Panc1 (cell line): ENCODE data around the gene CRYBG1. TPM values are rescaled to one million over a fixed set of nuclear protein-coding genes. Genes with fewer than 3 reads are reported as not detected.

Source experiments
- ATAC-seq: fragments of 200-7000 bp; cut with Tn5 transposase; 2 replicates; pipeline ENCODE4 v1.9.1; 2020; ENCODE audit warnings: mild to moderate bottlenecking, moderate library complexity
- BruUV-seq: library from RNA; stranded (reverse); fragments of 400-500 nt; replicated peaks from 2 replicates; lab custom pipeline; 2021; lab: Mats Ljungman, UMichigan
- CTCF ChIA-PET: fragments of 300-600 bp; sonication (Branson Sonifier 250); formaldehyde crosslinking; loops from one replicate; lab custom pipeline; 2022; ENCODE audit warnings: antibody characterized with exemption; lab: Charles Lee
- POLR2A ChIA-PET: fragments of 300-600 bp; sonication (Branson Sonifier 250); formaldehyde crosslinking; loops from one replicate; lab custom pipeline; 2022; ENCODE audit warnings: antibody characterized with exemption; lab: Charles Lee
- DNase-seq: peaks from one replicate; pipeline ENCODE4 v3.0.0-alpha.2; 2010; ENCODE audit warnings: low read depth, low spot score
- H3K27ac ChIP-seq: 2 replicates; pipeline ENCODE4 v1.5.1; 2011; ENCODE audit warnings: mild to moderate bottlenecking, low read length, inconsistent platforms
- H3K27me3 ChIP-seq: fragments of 200-500 bp; sonication (Bioruptor generic); 2 replicates; pipeline ENCODE4 v1.6.0; 2014; ENCODE audit warnings: low read length, inconsistent platforms; ENCODE audit not compliant: control insufficient read depth, insufficient read depth
- H3K36me3 ChIP-seq: fragments of 200-500 bp; sonication (Bioruptor generic); 2 replicates; pipeline ENCODE4 v1.5.1; 2014; ENCODE audit warnings: inconsistent platforms, mild to moderate bottlenecking, low read length, moderate library complexity; ENCODE audit not compliant: control insufficient read depth, insufficient read depth
- H3K4me1 ChIP-seq: 2 replicates; pipeline ENCODE4 v1.5.1; 2011; ENCODE audit warnings: inconsistent platforms, mild to moderate bottlenecking, low read length, moderate library complexity; ENCODE audit not compliant: control insufficient read depth, insufficient read depth
- H3K4me3 ChIP-seq, 2 experiments: 2 replicates each; pipeline ENCODE4 v1.5.1; 2011 to 2012; ENCODE audit warnings: low read depth in 2 of 2, low read length in 2 of 2, mild to moderate bottlenecking in 2 of 2, inconsistent platforms in 1 of 2, moderate library complexity in 1 of 2
- H3K9me3 ChIP-seq: fragments of 200-500 bp; sonication (Bioruptor generic); 2 replicates; pipeline ENCODE4 v1.5.1; 2014; ENCODE audit warnings: low read depth, mild to moderate bottlenecking, inconsistent platforms, low read length, moderate library complexity; ENCODE audit not compliant: control insufficient read depth, insufficient read depth
- POLR2AphosphoS5 ChIP-seq: IDR thresholded peaks from 2 replicates; pipeline ENCODE4 v1.6.1; 2012; ENCODE audit warnings: mild to moderate bottlenecking, low read depth, low read length, moderate library complexity
- SIN3A ChIP-seq: IDR thresholded peaks from 2 replicates; pipeline ENCODE4 v1.6.1; 2012; ENCODE audit warnings: low read depth, mild to moderate bottlenecking, low read length, moderate library complexity, borderline replicate concordance; ENCODE audit not compliant: insufficient read depth
- TCF7L2 ChIP-seq: IDR thresholded peaks from 2 replicates; pipeline ENCODE4 v1.6.1; 2011; ENCODE audit warnings: mild to moderate bottlenecking, low read depth, low read length, inconsistent platforms
- in situ Hi-C: cut with HindIII; loops from 2 replicates; pipeline ENCODE4 v1.10.0; 2016; ENCODE audit warnings: low sequenced_read_pairs, low pct_unique_long_range_greater_than_20kb
- intact Hi-C: fragments of 100-400 bp; cut with micrococcal nuclease; formaldehyde crosslinking; loops from one replicate; pipeline ENCODE4 v1.10.0; 2022; ENCODE audit not compliant: unreplicated experiment
- total RNA-seq: library from RNA; stranded (reverse); gene quantifications from one replicate; pipeline ENCODE4 v1.2.1, GENCODE V29; 2021; ENCODE audit not compliant: unreplicated experiment
- TF ChIP-seq, protein P1 (sequence below): fragments of 450-650 bp; IDR thresholded peaks from 2 replicates; pipeline ENCODE4 v1.5.1; 2017; ENCODE audit warnings: mild to moderate bottlenecking
- TF ChIP-seq, protein P2 (sequence below), 2 experiments: IDR thresholded peaks; 2 replicates each; pipeline ENCODE4 v1.6.1; 2011 to 2012; ENCODE audit warnings: low read depth in 2 of 2, control low read depth in 1 of 2, low read length in 1 of 2, mild to moderate bottlenecking in 1 of 2, moderate library complexity in 1 of 2; ENCODE audit not compliant: insufficient read depth in 1 of 2

Gene CRYBG1
- total RNA-seq, 1 experiment from 2014 or later, result 32.3 TPM

DNA sequence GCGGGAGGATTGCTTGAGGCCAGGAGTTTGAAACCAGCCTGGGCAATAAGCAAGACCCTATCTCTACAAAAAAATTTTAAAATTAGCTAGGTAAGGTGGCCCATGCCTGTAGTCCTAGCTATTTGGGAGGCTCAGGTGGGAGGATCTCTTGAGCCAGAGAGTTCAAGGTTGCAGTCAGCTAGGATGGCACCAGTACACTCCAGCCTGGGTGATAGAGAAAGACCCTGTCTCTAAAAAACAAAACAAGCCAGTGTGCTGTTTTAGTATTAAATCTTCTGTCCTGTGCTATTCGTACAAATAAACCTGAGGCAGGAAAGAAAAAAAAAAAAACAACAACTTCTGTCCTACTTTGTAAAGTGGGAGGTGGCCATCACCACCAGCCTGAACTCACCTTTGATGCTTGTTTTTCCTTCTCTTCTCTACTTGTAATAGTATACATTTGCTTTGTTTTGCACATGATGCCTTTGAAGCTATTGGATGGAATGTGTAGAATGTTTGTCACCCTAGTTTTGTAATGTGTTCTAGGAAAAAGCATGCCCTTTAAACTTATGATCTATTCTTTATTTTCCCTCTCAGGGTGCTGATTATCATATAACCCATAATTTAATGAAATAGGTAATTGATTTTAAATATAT is 102.5 kb downstream of the CRYBG1 start:
- no peaks in the 10 kb centered on the region for H3K36me3 ChIP-seq
- H3K27me3 ChIP-seq, result peaks cover 9% of the 10 kb centered on the region; the same call in 1 of the 2 replicates
- H3K4me1 ChIP-seq, result no peaks in the 10 kb centered on the region
- TF ChIP-seq, protein P1, sequence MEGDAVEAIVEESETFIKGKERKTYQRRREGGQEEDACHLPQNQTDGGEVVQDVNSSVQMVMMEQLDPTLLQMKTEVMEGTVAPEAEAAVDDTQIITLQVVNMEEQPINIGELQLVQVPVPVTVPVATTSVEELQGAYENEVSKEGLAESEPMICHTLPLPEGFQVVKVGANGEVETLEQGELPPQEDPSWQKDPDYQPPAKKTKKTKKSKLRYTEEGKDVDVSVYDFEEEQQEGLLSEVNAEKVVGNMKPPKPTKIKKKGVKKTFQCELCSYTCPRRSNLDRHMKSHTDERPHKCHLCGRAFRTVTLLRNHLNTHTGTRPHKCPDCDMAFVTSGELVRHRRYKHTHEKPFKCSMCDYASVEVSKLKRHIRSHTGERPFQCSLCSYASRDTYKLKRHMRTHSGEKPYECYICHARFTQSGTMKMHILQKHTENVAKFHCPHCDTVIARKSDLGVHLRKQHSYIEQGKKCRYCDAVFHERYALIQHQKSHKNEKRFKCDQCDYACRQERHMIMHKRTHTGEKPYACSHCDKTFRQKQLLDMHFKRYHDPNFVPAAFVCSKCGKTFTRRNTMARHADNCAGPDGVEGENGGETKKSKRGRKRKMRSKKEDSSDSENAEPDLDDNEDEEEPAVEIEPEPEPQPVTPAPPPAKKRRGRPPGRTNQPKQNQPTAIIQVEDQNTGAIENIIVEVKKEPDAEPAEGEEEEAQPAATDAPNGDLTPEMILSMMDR, result no peak
- no peak for TF ChIP-seq SIN3A
- TF ChIP-seq TCF7L2, result no peak
- TF ChIP-seq, protein P2, sequence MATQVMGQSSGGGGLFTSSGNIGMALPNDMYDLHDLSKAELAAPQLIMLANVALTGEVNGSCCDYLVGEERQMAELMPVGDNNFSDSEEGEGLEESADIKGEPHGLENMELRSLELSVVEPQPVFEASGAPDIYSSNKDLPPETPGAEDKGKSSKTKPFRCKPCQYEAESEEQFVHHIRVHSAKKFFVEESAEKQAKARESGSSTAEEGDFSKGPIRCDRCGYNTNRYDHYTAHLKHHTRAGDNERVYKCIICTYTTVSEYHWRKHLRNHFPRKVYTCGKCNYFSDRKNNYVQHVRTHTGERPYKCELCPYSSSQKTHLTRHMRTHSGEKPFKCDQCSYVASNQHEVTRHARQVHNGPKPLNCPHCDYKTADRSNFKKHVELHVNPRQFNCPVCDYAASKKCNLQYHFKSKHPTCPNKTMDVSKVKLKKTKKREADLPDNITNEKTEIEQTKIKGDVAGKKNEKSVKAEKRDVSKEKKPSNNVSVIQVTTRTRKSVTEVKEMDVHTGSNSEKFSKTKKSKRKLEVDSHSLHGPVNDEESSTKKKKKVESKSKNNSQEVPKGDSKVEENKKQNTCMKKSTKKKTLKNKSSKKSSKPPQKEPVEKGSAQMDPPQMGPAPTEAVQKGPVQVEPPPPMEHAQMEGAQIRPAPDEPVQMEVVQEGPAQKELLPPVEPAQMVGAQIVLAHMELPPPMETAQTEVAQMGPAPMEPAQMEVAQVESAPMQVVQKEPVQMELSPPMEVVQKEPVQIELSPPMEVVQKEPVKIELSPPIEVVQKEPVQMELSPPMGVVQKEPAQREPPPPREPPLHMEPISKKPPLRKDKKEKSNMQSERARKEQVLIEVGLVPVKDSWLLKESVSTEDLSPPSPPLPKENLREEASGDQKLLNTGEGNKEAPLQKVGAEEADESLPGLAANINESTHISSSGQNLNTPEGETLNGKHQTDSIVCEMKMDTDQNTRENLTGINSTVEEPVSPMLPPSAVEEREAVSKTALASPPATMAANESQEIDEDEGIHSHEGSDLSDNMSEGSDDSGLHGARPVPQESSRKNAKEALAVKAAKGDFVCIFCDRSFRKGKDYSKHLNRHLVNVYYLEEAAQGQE (IDR thresholded peaks at IDR 0.05; ENCODE audit: insufficient read depth in 1 of 2, low read depth in 2 of 2, low read length in 1 of 2), result no peak
- no peak for TF ChIP-seq POLR2AphosphoS5
- DNase-seq (no peak), ATAC-seq (no peak)
- no TSS peak for BruUV-seq
- POLR2A ChIA-PET, result no interaction called here
- no peak overlapping the region for H3K4me3 ChIP-seq
- CTCF ChIA-PET, result interaction anchor here (0.5 to 1.5 kb wide), 2 partner anchors 103 to 110 kb away, joined by 4 read pairs; no protein-coding TSS in a partner anchor
- H3K27ac ChIP-seq, result no peak overlapping the region
- in situ Hi-C loops, result no loop called here
- intact Hi-C loops, result no loop called here
- H3K9me3 ChIP-seq, result no peaks in the 10 kb centered on the region

DNA sequence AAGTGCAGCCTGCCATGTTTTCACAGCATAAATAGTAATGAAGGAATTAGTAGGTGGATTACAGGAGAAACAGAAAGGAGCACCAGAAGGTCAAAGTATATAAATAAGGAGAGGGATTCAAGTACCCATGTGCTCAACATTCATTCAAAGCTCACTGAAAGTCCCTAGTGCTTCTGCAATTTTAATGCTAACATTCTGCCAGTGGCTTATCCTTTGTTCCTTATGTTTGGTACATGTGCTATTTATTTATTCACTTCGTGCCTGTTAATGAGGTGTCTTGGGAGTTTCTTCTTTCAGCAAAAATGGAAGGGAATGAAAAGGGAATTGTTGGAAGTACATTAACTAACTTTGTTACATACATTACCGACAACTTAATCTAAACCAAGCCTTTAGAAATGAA is 105.7 kb downstream of the CRYBG1 start:
- CTCF ChIA-PET, result no interaction called here
- Histone ChIP-seq H3K36me3 (no peaks in the 10 kb centered on the region), H3K9me3 (no peaks in the 10 kb centered on the region), H3K4me1 (no peaks in the 10 kb centered on the region), H3K27me3 (peaks cover 9% of the 10 kb centered on the region; the same call in 1 of the 2 replicates), H3K27ac (no peak overlapping the region), H3K4me3 (no peak overlapping the region)
- DNase-seq (no peak), ATAC-seq (no peak)
- POLR2A ChIA-PET, result no interaction called here
- BruUV-seq, result no TSS peak
- in situ Hi-C loops, result no loop called here
- intact Hi-C loops, result no loop called here
- no peak for TF ChIP-seq SIN3A
- TF ChIP-seq, protein P1, result no peak
- no peak for TF ChIP-seq POLR2AphosphoS5
- TF ChIP-seq, protein P2 (IDR thresholded peaks at IDR 0.05; ENCODE audit: insufficient read depth in 1 of 2, low read depth in 2 of 2, low read length in 1 of 2), result no peak
- no peak for TF ChIP-seq TCF7L2
